Endothelial cell of umbilical vein (primary cell): ENCODE data around the gene ESYT2. TPM values are rescaled to one million over a fixed set of nuclear protein-coding genes. Genes with fewer than 3 reads are reported as not detected.

ENCODE experiments used
- BruUV-seq: library from RNA; stranded (reverse); fragments of 400-500 nt; replicated peaks from 2 replicates; lab custom pipeline; 2021; lab: Mats Ljungman, UMichigan
- CTCF ChIA-PET: fragments of 300-600, 350-600 bp; sonication (Branson Sonifier 250); formaldehyde crosslinking; loops from one replicate; lab custom pipeline; 2021; ENCODE audit warnings: antibody characterized with exemption, inconsistent platforms; lab: Charles Lee
- POLR2A ChIA-PET: fragments of 300-600, 350-600 bp; sonication (Branson Sonifier 250); formaldehyde crosslinking; loops from one replicate; lab custom pipeline; 2021; ENCODE audit warnings: antibody characterized with exemption, inconsistent platforms; lab: Charles Lee
- DNase-seq: peaks from one replicate; pipeline ENCODE4 v3.0.0-alpha.2; 2011; ENCODE audit warnings: low read depth, low spot score
- FAIRE-seq: peaks from 2 replicates; lab custom pipeline; 2011; peaks lifted over from hg19 to GRCh38; lab: Jason Lieb, UNC
- H2AFZ ChIP-seq: 2 replicates; pipeline ENCODE4 v1.6.0; 2012; ENCODE audit warnings: low read depth, low read length, control low read depth, inconsistent platforms
- H3K27ac ChIP-seq: 2 replicates; pipeline ENCODE4 v1.5.1; 2011; ENCODE audit warnings: low read depth, mild to moderate bottlenecking, control low read depth, low read length, moderate library complexity; ENCODE audit not compliant: insufficient read depth
- H3K27me3 ChIP-seq, 2 experiments: 2 replicates each; pipeline versions ENCODE4 v1.6.0 to v1.6.1; 2011; ENCODE audit warnings: low read length in 2 of 2, mixed read lengths in 1 of 2; ENCODE audit not compliant: control insufficient read depth in 2 of 2, insufficient read depth in 2 of 2
- H3K36me3 ChIP-seq, 2 experiments: 2 replicates in 1 of 2; 3 replicates in 1 of 2; pipeline ENCODE4 v1.5.1; 2011; ENCODE audit warnings: low read length in 2 of 2, mild to moderate bottlenecking in 1 of 2, moderate library complexity in 1 of 2; ENCODE audit not compliant: control insufficient read depth in 2 of 2, insufficient read depth in 2 of 2; ENCODE audit errors: extremely low read depth in 1 of 2
- H3K4me1 ChIP-seq: 3 replicates; pipeline ENCODE4 v1.5.1; 2011; ENCODE audit warnings: mild to moderate bottlenecking, low read length; ENCODE audit not compliant: control insufficient read depth, insufficient read depth; ENCODE audit errors: extremely low read depth
- H3K4me2 ChIP-seq: 2 replicates; pipeline ENCODE4 v1.6.1; 2011; ENCODE audit warnings: low read length, control low read depth, mixed read lengths; ENCODE audit not compliant: insufficient read depth
- H3K4me3 ChIP-seq, 3 experiments: fragments of 200-600 bp in 1 of 3; sonication (generic), shearing (Covaris generic) in 1 of 3; replicated peaks in 1 of 3; 2 replicates each; pipeline ENCODE4 v1.5.1; 2011 to 2016; ENCODE audit warnings: control low read depth in 3 of 3, low read length in 3 of 3, mild to moderate bottlenecking in 2 of 3, inconsistent platforms in 1 of 3, low read depth in 1 of 3, moderate library complexity in 1 of 3; ENCODE audit not compliant: insufficient read depth in 1 of 3
- H3K79me2 ChIP-seq: 2 replicates; pipeline ENCODE4 v1.6.0; 2012; ENCODE audit warnings: low read length, inconsistent platforms; ENCODE audit not compliant: control insufficient read depth, insufficient read depth
- H3K9ac ChIP-seq: replicated peaks from 2 replicates; pipeline ENCODE3; 2011; ENCODE audit warnings: low read length, control low read depth; ENCODE audit not compliant: insufficient read depth; ENCODE audit errors: extremely low read depth
- H3K9me1 ChIP-seq: replicated peaks from 3 replicates; pipeline ENCODE4 v1.6.0; 2011; ENCODE audit warnings: mild to moderate bottlenecking, low read length; ENCODE audit not compliant: control insufficient read depth, insufficient read depth; ENCODE audit errors: extremely low read depth
- H3K9me3 ChIP-seq: replicated peaks from 2 replicates; pipeline ENCODE4 v1.5.1; 2012; ENCODE audit warnings: low read length, inconsistent platforms; ENCODE audit not compliant: control insufficient read depth, insufficient read depth
- H4K20me1 ChIP-seq: replicated peaks from 2 replicates; pipeline ENCODE3; 2011; ENCODE audit warnings: mild to moderate bottlenecking, low read length; ENCODE audit not compliant: control insufficient read depth, insufficient read depth; ENCODE audit errors: extremely low read depth
- EZH2 ChIP-seq: IDR thresholded peaks from 2 replicates; pipeline ENCODE4 v1.6.1; 2012; ENCODE audit warnings: borderline replicate concordance, low read depth, mild to moderate bottlenecking, moderate library complexity, low read length, inconsistent platforms; ENCODE audit not compliant: severe bottlenecking
- FOS ChIP-seq: IDR thresholded peaks from 2 replicates; pipeline ENCODE4 v1.6.1; 2011; ENCODE audit warnings: mild to moderate bottlenecking, low read length, moderate library complexity, borderline replicate concordance; ENCODE audit not compliant: insufficient read depth
- GATA2 ChIP-seq: IDR thresholded peaks from 2 replicates; pipeline ENCODE4 v1.7.0; 2011; ENCODE audit warnings: low read depth, mild to moderate bottlenecking, moderate library complexity, mixed read lengths, low read length; ENCODE audit not compliant: insufficient read length, insufficient read depth
- JUN ChIP-seq: IDR thresholded peaks from 2 replicates; pipeline ENCODE4 v1.6.1; 2011; ENCODE audit warnings: borderline replicate concordance, low read depth; ENCODE audit not compliant: insufficient read length, insufficient read depth
- MYC ChIP-seq: IDR thresholded peaks from one replicate; pipeline ENCODE4 v1.6.1; 2011; ENCODE audit warnings: mild to moderate bottlenecking, low read depth, low read length
- POLR2A ChIP-seq: IDR thresholded peaks from 2 replicates; pipeline ENCODE4 v1.6.1; 2012; ENCODE audit warnings: low read depth, mild to moderate bottlenecking, control low read depth, low read length
- POLR2AphosphoS5 ChIP-seq: IDR thresholded peaks from 2 replicates; pipeline ENCODE4 v1.6.1; 2012; ENCODE audit warnings: low read depth, mild to moderate bottlenecking, control low read depth, low read length, moderate library complexity; ENCODE audit not compliant: insufficient read depth
- dilution Hi-C: fragments of 300-500 bp; cut with MboI; formaldehyde crosslinking; loops from one replicate; pipeline ENCODE4 v1.15.0; 2019; ENCODE audit warnings: low sequenced_read_pairs; ENCODE audit not compliant: extremely low pct_ligation_motif_present
- intact Hi-C: fragments of 100-400 bp; cut with micrococcal nuclease; formaldehyde crosslinking; loops from one replicate; pipeline ENCODE4 v1.10.0; 2022
- polyA plus RNA-seq, 4 experiments: library from polyadenylated mRNA; depleted of rRNA in 3 of 4; stranded (reverse) in 3 of 4; unstranded in 1 of 4; fragments of >200 nt; gene quantifications; 2 replicates each; pipeline versions ENCODE4 v1.2.1 to v1.2.3, GENCODE V29; 2011 to 2012; ENCODE audit warnings: missing spikeins in 1 of 4
- total RNA-seq: library from RNA; stranded (reverse); gene quantifications from 2 replicates; pipeline ENCODE4 v1.2.3, GENCODE V29; 2021
- TF ChIP-seq, protein P1 (sequence below): IDR thresholded peaks from 2 replicates; pipeline ENCODE4 v1.6.1; 2011; ENCODE audit not compliant: insufficient read depth, insufficient read length
- TF ChIP-seq, protein P2 (sequence below), 2 donors: IDR thresholded peaks; 1 replicate in 1 of 2; 2 replicates in 1 of 2; pipeline ENCODE4 v1.5.1; 2011; ENCODE audit warnings: low read length in 2 of 2, mild to moderate bottlenecking in 2 of 2, moderate library complexity in 2 of 2, control low read depth in 1 of 2, inconsistent platforms in 1 of 2, low read depth in 1 of 2; ENCODE audit not compliant: insufficient read depth in 1 of 2; ENCODE audit errors: extremely low read depth in 1 of 2

ESYT2 gene
- total and polyA plus RNA-seq, 2 donors (not counting 3 experiments of a cell fraction or from before 2014, with no cell fraction given): 18.8 to 46.6 TPM

DNA sequence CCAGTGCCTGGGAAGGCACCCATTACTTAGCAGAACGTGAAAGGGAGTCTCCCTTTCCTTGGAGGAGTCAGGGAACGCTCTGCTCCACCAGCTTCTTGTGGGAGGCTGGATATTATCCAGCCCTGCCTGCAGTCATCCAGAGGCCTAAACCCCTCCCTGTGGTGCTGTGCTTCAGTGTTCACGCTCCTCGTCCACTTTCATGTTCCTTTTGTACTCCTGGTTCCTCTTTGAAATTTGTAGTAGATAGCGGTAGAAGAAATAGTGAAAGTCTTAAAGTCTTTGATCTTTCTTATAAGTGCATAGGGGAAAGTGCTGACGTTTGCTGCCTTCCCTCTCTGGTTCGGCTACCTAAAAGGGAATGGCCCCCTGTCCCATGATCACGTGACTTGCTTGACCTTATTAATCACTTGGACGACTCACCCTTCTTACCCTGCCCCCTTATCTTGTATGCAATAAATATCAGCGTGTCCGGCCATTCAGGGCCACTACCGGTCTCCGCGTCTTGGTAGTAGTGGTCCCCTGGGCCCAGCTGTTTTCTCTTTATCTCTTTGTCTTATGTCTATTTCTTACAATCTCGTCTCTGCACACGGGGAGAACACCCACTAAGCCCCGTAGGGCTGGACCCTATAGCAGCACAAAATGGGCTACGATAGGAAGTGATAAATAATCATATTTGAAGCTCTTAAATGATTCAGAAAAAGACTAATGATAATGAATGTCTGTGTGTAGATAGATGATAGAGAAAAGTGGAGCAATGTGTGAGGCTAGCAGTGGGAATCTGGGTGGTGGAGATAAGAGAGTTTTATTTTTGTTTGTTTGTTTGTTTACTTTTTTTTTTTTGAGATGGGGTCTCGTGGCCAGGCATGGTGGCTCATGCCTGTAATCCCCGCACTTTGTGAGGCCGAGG lies 5.8 kb upstream of the ESYT2 start:
- BruUV-seq: no TSS peak
- Histone ChIP-seq H3K9me1 (no peaks in the 10 kb centered on the region), H3K9me3 (no peaks in the 10 kb centered on the region), H3K4me3 (no peak overlapping the region), H4K20me1 (no peaks in the 10 kb centered on the region), H3K9ac (no peak overlapping the region), H3K27me3 (peaks cover 0 to 1% of the 10 kb centered on the region in 2 experiments), H3K36me3 (no peaks in the 10 kb centered on the region), H2AFZ (peak overlapping the region; percentile 7), H3K4me2 (no peak overlapping the region), H3K27ac (no peak overlapping the region), H3K4me1 (peaks cover 3% of the 10 kb centered on the region), H3K79me2 (no peaks in the 10 kb centered on the region)
- dilution Hi-C loops: no loop called here
- intact Hi-C loops: no loop called here
- DNase-seq (peak; percentile 34), FAIRE-seq (no peak)
- POLR2A ChIA-PET: no interaction called here
- TF ChIP-seq MYC: no peak
- no peak for TF ChIP-seq POLR2A
- TF ChIP-seq, protein P1, sequence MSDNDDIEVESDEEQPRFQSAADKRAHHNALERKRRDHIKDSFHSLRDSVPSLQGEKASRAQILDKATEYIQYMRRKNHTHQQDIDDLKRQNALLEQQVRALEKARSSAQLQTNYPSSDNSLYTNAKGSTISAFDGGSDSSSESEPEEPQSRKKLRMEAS: no peak
- no peak for TF ChIP-seq EZH2
- TF ChIP-seq JUN: no peak
- no peak for TF ChIP-seq POLR2AphosphoS5
- TF ChIP-seq GATA2: no peak
- TF ChIP-seq FOS: no peak
- TF ChIP-seq, protein P2, sequence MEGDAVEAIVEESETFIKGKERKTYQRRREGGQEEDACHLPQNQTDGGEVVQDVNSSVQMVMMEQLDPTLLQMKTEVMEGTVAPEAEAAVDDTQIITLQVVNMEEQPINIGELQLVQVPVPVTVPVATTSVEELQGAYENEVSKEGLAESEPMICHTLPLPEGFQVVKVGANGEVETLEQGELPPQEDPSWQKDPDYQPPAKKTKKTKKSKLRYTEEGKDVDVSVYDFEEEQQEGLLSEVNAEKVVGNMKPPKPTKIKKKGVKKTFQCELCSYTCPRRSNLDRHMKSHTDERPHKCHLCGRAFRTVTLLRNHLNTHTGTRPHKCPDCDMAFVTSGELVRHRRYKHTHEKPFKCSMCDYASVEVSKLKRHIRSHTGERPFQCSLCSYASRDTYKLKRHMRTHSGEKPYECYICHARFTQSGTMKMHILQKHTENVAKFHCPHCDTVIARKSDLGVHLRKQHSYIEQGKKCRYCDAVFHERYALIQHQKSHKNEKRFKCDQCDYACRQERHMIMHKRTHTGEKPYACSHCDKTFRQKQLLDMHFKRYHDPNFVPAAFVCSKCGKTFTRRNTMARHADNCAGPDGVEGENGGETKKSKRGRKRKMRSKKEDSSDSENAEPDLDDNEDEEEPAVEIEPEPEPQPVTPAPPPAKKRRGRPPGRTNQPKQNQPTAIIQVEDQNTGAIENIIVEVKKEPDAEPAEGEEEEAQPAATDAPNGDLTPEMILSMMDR (IDR thresholded peaks at IDR 0.05; ENCODE audit: extremely low read depth in 1 of 2, insufficient read depth in 1 of 2, low read depth in 1 of 2, low read length in 2 of 2): no peak
- CTCF ChIA-PET: no interaction called here
